Prostate gland (tissue), 2 donors: ENCODE results near the gene ABCA13.

ENCODE experiments used
- POLR2A ChIP-seq: fragments of 450-650 bp; IDR thresholded peaks from one replicate; pipeline ENCODE4 v1.6.1; 2016; ENCODE audit warnings: antibody characterized with exemption, mild to moderate bottlenecking
- TF ChIP-seq, protein P1 (sequence below), 4 experiments: fragments of 200-600 bp in 2 of 4; fragments of 450-650 bp in 2 of 4; sonication (generic) in 2 of 4; IDR thresholded peaks; 1 replicate in 3 of 4; 2 replicates in 1 of 4; pipeline ENCODE4 v1.5.1; 2016 to 2019; ENCODE audit warnings: antibody characterized with exemption in 4 of 4, mild to moderate bottlenecking in 2 of 4, moderate library complexity in 2 of 4

DNA sequence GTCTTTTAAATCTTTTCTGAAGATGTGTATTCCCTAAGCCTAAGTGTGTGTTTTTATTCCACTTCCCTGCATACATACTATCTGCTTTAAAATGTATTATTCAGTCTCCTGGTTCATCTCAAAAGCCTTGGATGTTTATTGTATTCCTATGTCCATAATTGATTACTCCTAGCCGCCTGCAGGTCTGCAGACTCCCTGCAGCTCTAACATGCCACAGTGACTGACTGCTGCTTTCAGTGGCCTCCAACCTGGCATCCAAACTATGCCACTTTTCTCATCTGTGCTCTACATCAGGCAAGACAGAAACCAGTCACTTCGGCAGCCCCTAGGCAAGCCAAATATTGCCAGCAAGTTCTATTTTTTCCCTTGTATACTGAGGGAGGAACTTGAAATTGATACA lies 81.7 kb downstream of the ABCA13 start:
- no peak for TF ChIP-seq POLR2A
- TF ChIP-seq, protein P1, sequence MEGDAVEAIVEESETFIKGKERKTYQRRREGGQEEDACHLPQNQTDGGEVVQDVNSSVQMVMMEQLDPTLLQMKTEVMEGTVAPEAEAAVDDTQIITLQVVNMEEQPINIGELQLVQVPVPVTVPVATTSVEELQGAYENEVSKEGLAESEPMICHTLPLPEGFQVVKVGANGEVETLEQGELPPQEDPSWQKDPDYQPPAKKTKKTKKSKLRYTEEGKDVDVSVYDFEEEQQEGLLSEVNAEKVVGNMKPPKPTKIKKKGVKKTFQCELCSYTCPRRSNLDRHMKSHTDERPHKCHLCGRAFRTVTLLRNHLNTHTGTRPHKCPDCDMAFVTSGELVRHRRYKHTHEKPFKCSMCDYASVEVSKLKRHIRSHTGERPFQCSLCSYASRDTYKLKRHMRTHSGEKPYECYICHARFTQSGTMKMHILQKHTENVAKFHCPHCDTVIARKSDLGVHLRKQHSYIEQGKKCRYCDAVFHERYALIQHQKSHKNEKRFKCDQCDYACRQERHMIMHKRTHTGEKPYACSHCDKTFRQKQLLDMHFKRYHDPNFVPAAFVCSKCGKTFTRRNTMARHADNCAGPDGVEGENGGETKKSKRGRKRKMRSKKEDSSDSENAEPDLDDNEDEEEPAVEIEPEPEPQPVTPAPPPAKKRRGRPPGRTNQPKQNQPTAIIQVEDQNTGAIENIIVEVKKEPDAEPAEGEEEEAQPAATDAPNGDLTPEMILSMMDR (IDR thresholded peaks at IDR 0.05) = no peak
